ENCODE data around the gene MGMT.

MGMT gene

GRCh38 chr10:129683519-129683918 lies 216.5 kb downstream of the MGMT start:
- no peaks in the 10 kb centered on the region for H3K27me3 ChIP-seq (ENCODE audit: insufficient read depth, poor library complexity, severe bottlenecking)
- DNase-seq (ENCODE audit: low read depth in 1 of 2, low spot score in 1 of 2): no peak
- no peak overlapping the region for H3K27ac ChIP-seq (replicated peaks)
- no peak for TF ChIP-seq SPI1 (IDR thresholded peaks at IDR 0.05; ENCODE audit: borderline replicate concordance, low read depth)
- TF ChIP-seq POLR2AphosphoS5 (IDR thresholded peaks at IDR 0.05; ENCODE audit: low read depth): no peak
- TF ChIP-seq GABPA (IDR thresholded peaks at IDR 0.05; ENCODE audit: low read depth): no peak
- TF ChIP-seq CTCF (IDR thresholded peaks at IDR 0.05; ENCODE audit: insufficient read depth, low read length): no peak
- no peak overlapping the region for H3K4me3 ChIP-seq (replicated peaks; ENCODE audit: insufficient read depth, low read length)

DNA sequence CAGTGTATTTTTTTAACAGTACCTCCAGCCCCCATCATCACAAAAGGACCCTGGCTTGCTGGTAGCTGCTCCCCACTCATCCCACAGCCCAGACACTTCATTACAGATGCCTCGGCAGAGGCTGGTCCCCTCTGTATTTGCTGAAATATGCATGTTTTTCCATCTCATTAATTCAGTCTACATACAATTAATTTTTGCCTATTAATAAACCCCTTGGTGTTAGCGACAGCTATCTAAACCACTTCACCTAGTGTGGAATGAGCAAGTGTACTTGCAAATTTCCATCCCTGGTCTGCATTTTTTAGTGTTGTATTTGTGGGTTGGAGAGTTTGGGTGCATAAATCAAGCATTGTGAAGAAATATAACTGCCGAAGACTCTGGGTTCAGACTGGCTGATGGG lies 216.9 kb downstream of the MGMT start:
- DNase-seq (ENCODE audit: low read depth in 1 of 2, low spot score in 1 of 2): no peak
- Histone ChIP-seq H3K4me3 (replicated peaks; ENCODE audit: insufficient read depth, low read length) (no peak overlapping the region), H3K27ac (replicated peaks) (no peak overlapping the region), H3K27me3 (ENCODE audit: insufficient read depth, poor library complexity, severe bottlenecking) (no peaks in the 10 kb centered on the region)
- TF ChIP-seq GABPA (IDR thresholded peaks at IDR 0.05; ENCODE audit: low read depth): no peak
- TF ChIP-seq SPI1 (IDR thresholded peaks at IDR 0.05; ENCODE audit: borderline replicate concordance, low read depth): no peak
- TF ChIP-seq CTCF (IDR thresholded peaks at IDR 0.05; ENCODE audit: insufficient read depth, low read length): no peak
- no peak for TF ChIP-seq POLR2AphosphoS5 (IDR thresholded peaks at IDR 0.05; ENCODE audit: low read depth)
- TF ChIP-seq REST (IDR thresholded peaks at IDR 0.05; ENCODE audit: insufficient replicate concordance, low read depth): no peak

DNA sequence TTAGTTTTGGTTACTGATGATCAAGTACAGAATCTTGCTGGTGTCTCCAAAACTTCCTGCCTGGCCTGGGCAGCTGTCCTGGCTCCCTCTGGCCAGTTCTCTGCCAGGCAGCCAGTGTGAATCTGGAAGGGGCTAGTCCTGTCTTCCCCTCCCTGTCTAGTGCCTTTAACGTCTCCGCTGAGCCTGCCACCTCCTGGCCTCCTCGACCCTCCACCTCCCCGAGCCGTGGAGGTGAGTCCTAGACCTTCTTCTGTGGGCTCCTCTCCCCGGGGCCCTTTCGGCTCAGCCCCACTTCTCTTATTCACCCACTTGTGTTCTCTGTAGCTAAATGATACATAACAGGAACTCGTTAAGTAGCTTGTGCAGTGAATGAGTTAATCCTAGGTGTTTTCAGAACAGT lies 218.2 kb downstream of the MGMT start:
- no peak for DNase-seq (ENCODE audit: low read depth in 1 of 2, low spot score in 1 of 2)
- TF ChIP-seq REST (IDR thresholded peaks at IDR 0.05; ENCODE audit: insufficient replicate concordance, low read depth) (no peak), SPI1 (IDR thresholded peaks at IDR 0.05; ENCODE audit: borderline replicate concordance, low read depth) (no peak), GABPA (IDR thresholded peaks at IDR 0.05; ENCODE audit: low read depth) (no peak), CTCF (IDR thresholded peaks at IDR 0.05; ENCODE audit: insufficient read depth, low read length) (no peak), POLR2AphosphoS5 (IDR thresholded peaks at IDR 0.05; ENCODE audit: low read depth) (no peak)
- H3K4me3 ChIP-seq (replicated peaks; ENCODE audit: insufficient read depth, low read length): no peak overlapping the region
- H3K27ac ChIP-seq (replicated peaks): no peak overlapping the region
- no peaks in the 10 kb centered on the region for H3K27me3 ChIP-seq (ENCODE audit: insufficient read depth, poor library complexity, severe bottlenecking)

DNA sequence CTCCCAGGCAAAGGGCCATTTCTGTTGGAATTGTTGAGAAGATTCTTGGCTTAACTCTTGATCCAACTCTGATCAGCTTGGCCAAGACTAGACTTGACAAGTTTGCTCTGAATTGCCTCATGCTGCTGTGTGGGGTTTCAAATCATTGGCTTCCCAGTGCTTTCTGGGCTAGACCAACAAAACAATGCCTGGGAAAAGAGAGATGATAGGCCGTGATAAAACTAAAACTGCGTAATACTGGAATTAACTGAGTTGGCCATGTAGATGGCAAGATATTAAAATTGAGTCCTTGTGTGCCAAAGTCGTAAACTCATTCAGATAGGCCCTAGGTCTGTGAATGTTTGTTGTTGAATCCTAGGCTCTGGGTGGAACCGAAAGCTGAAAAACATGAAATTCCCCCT lies 222.6 kb downstream of the MGMT start:
- H3K27ac ChIP-seq (replicated peaks): no peak overlapping the region
- DNase-seq (ENCODE audit: low read depth in 1 of 2, low spot score in 1 of 2): no peak
- TF ChIP-seq SPI1 (IDR thresholded peaks at IDR 0.05; ENCODE audit: borderline replicate concordance, low read depth) (no peak), REST (IDR thresholded peaks at IDR 0.05; ENCODE audit: insufficient replicate concordance, low read depth) (no peak), POLR2AphosphoS5 (IDR thresholded peaks at IDR 0.05; ENCODE audit: low read depth) (no peak), CTCF (IDR thresholded peaks at IDR 0.05; ENCODE audit: insufficient read depth, low read length) (no peak), GABPA (IDR thresholded peaks at IDR 0.05; ENCODE audit: low read depth) (no peak)
- H3K4me3 ChIP-seq (replicated peaks; ENCODE audit: insufficient read depth, low read length): no peak overlapping the region
- H3K27me3 ChIP-seq (ENCODE audit: insufficient read depth, poor library complexity, severe bottlenecking): no peaks in the 10 kb centered on the region
